ENCODE results near the gene WIPF3.
"Not testable (repeated sequence)": the region's sequence is repeated elsewhere in the genome, so short reads cannot be mapped to it uniquely, and the experiment has no call there.

The WIPF3 gene

DNA sequence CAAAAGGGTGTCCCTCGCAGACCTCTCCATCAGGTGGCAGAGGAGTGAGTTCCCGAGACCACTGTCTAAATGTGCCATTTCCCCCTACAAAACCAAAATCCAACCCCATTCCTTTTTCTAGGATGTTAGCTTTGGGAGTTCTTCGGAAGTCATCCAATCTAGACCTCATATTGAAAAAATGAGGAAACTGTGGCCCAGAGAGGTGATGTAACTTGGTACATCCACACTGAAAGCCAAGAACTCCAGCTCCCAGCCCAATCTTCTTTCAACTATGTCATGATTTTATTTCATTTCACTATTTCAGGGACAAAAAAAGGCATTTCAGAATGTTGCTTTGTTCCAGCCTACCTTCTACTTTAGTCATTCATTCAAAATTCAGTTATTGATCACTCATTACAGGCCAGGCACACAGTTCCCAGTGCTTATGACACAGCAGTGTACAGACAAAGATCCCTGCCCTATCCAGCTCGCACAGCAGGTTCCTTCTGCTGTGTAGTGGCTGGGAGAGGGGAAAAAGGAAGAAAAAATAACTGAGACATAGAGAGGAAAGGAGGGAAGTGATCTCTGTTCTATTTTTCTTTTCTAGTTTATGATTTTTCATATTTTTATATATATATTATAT lies 147.5 kb downstream of the WIPF3 start:
- TF ChIP-seq, protein P1, sequence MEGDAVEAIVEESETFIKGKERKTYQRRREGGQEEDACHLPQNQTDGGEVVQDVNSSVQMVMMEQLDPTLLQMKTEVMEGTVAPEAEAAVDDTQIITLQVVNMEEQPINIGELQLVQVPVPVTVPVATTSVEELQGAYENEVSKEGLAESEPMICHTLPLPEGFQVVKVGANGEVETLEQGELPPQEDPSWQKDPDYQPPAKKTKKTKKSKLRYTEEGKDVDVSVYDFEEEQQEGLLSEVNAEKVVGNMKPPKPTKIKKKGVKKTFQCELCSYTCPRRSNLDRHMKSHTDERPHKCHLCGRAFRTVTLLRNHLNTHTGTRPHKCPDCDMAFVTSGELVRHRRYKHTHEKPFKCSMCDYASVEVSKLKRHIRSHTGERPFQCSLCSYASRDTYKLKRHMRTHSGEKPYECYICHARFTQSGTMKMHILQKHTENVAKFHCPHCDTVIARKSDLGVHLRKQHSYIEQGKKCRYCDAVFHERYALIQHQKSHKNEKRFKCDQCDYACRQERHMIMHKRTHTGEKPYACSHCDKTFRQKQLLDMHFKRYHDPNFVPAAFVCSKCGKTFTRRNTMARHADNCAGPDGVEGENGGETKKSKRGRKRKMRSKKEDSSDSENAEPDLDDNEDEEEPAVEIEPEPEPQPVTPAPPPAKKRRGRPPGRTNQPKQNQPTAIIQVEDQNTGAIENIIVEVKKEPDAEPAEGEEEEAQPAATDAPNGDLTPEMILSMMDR (IDR thresholded peaks at IDR 0.05; ENCODE audit: insufficient read depth, low read depth, low read length, missing control alignments): no peak
- DNase-seq (ENCODE audit: low read depth): no peak
- no peak overlapping the region for H3K4me3 ChIP-seq (ENCODE audit: low read length)

DNA sequence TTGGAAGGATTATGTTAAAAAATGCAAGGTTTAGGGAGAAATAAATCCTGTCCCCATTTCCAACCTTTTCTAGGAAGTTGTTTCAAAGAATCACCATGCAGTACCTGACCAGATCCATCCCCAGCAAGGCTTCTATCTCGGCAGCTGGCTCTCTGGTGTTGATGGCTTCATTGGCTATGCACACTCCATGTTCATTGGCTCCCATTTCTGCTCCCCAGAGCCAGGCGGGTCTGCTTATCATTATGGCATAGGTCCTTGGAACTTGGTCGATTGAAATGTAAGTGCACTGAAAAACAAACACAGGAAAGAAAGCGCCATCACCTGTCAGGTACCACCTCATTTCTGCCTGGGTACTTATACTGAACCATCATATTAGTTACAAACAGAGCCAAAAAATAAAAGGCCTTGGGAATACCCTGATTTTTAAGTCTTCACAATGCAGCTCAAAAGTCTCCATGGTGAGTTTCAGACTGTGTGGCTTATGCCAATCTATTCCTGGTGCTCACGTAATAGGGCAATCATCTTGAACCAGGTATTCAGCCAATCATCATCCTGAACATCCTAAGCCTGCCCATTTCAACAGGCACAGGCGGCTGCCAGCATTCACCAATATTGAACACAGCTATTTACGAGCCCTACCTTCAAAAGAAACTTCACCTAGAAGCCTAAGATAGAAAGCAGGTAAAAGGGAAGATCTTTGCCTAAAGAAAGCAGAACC lies 148.9 kb downstream of the WIPF3 start:
- TF ChIP-seq, protein P1 (IDR thresholded peaks at IDR 0.05; ENCODE audit: insufficient read depth, low read depth, low read length, missing control alignments): no peak
- no peak overlapping the region for H3K4me3 ChIP-seq (ENCODE audit: low read length)
- no peak for DNase-seq (ENCODE audit: low read depth)

DNA sequence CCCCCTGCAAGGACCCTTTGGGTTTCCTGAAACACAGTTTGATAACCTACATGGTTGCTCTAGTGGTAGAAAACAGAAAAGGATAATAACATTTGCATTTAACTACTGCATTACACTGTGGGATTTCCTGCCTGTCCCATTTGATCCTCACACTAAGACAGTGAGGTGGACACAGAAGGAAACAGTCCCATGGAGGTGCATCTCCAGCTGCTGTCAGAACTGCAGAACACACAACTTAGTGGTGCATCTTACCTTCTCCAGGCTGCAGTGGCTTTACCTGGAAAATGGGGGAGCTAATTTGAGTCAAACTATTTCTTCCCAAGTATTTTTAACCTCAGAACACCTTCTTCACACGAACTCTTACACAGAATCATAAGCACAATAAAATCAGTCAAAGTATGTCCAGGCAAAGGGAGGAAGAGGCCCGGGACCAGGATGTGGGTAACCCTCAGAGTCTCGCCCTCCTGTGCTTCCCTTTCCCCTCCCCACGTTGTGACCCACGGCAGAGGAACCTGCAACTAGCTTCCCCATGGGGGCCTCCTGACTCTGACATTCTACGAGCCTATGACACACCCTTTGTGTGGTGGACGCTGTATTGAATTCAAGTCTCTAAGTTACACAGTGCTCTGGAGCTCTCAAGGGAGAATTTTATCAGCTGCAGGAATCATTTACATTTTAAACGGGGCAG lies 149.6 kb downstream of the WIPF3 start:
- no peak overlapping the region for H3K4me3 ChIP-seq (ENCODE audit: low read length)
- no peak for DNase-seq (ENCODE audit: low read depth)

DNA sequence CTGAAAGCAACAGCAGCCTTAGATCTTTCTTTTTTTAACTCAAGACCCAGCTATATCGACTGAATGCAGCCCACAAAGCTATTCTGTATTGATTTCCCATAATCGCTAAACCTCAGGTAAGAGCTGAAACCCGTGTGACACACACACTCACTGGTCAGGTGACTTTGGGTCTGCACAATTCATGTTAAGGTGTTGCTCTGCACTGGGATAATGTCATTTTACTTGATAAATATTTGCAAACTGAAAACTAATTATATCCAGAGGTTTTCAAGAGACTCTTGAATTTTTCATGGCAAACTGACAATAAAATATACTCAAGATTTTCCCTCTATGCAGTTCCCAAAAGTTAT lies 150.2 kb downstream of the WIPF3 start:
- DNase-seq (ENCODE audit: low read depth): no peak
- TF ChIP-seq, protein P1 (IDR thresholded peaks at IDR 0.05; ENCODE audit: insufficient read depth, low read depth, low read length, missing control alignments): no peak
- no peak overlapping the region for H3K4me3 ChIP-seq (ENCODE audit: low read length)

More for the DNA sequence above, 149.6 kb downstream of the WIPF3 start:
- TF ChIP-seq, protein P1 (IDR thresholded peaks at IDR 0.05; ENCODE audit: insufficient read depth, low read depth, low read length, missing control alignments): no peak

DNA sequence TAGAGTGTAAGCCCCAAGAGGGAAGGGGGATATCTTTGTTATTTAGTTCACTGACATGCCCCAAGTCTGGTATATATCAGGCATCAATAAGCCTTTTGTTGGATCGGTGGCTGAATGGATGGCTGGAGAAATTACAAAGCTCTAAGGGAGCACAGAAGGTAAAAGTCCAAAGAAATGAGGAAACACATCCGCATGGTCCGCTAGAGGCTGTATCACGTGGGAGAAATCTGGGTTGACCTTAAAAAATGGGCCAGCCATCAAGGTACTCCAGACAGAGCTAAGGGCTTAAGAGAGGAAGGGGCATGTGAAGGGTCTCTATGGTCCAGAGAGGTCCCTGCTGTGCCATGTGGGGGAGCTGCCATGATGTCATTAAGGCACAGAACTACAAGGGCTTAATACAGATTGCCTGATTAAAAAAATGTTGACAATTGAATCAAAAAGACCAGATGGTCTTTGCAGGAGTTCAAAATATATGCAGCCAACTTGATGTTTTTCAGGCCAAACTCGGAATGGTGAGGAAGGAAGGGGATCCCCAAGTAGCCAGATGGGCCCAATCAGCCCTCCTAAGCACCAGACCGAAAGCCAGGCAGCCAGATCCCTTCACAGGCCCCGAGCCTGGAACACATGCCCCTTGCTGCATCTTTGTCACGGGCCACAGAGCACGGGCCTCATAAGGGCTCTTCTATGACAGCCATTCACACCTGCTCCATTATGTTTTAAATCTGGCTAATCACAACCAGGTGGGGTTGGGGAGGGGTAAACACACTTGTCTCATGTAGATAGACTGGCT lies 151.4 kb downstream of the WIPF3 start:
- TF ChIP-seq, protein P1 (IDR thresholded peaks at IDR 0.05; ENCODE audit: insufficient read depth, low read depth, low read length, missing control alignments): no peak
- no peak overlapping the region for H3K4me3 ChIP-seq (ENCODE audit: low read length)
- no peak for DNase-seq (ENCODE audit: low read depth)

DNA sequence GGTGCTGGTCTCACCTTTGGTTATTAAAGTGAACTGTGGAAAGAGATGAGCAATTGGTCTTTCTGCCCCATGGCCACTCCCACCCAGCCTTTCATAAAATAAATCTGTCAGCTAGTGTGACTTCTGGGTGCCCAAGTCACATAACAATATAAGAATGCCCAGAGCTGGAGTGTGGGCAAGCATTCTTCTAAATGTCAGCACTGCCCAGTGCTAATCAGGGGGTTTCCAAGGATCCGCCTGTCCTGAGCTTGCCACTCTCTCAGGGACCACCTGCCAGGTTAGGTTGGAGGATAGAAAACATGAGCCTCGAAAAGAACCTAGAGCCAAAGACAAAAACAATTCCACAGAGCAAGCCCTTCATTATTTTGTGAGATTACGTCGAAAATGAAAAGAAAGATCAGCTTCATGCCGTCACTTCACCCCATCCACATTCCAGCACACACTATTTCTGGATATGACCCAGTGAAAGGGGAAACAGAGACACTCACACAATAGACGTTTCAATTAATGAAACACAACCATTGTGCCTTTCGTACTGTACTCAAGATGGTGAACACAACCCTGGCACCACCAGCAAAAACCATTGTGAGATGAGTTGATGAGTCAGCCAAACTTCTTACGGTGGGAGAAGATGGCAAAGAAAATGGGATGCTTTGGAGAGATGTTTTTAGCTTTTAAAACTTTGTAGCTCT lies 152.5 kb downstream of the WIPF3 start:
- DNase-seq (ENCODE audit: low read depth): no peak
- H3K4me3 ChIP-seq (ENCODE audit: low read length): no peak overlapping the region
- TF ChIP-seq, protein P1 (IDR thresholded peaks at IDR 0.05; ENCODE audit: insufficient read depth, low read depth, low read length, missing control alignments): no peak

DNA sequence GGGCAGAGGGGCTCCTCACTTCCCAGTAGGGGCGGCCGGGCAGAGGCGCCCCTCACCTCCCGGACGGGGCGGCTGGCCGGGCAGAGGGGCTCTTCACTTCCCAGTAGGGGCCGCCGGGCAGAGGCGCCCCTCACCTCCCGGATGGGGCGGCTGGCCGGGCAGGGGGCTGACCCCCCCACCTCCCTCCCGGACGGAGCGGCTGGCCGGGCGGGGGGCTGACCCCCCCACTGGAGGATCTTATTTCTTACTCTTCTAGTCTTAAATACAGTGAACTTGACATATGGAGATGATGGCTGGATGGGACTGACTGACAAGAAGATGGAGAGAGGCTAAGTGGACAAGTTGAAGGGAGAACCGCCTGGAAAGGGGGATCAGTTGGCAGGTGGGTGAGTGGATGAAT lies 155.3 kb downstream of the WIPF3 start:
- DNase-seq (ENCODE audit: low read depth); H3K4me3 ChIP-seq (ENCODE audit: low read length): not testable (repeated sequence)
